ENCODE results near the gene KPNB1. TPM values are rescaled to one million over a fixed set of nuclear protein-coding genes. Genes with fewer than 3 reads are reported as not detected.

The KPNB1 gene
- total and polyA plus RNA-seq, 2 experiments from 2014 or later, result 274 to 599 TPM

GRCh38 chr17:47725446-47726111, 75.9 kb downstream of the KPNB1 start:
- Mint-ChIP-seq H3K27me3 (ENCODE audit: insufficient read depth, low read depth, poor library complexity) (peaks cover 20% of the 10 kb centered on the region), H3K36me3 (ENCODE audit: low read depth) (no peaks in the 10 kb centered on the region), H3K4me1 (peaks cover 20% of the 10 kb centered on the region), H3K4me3 (no peak overlapping the region), H3K27ac (no peak overlapping the region), H3K9me3 (no peaks in the 10 kb centered on the region)
- Histone ChIP-seq H3K27me3 (ENCODE audit: insufficient read depth) (peaks cover 34% of the 10 kb centered on the region), H3K9me2 (ENCODE audit: insufficient read depth) (no peaks in the 10 kb centered on the region), H3K27ac (ENCODE audit: low read depth) (no peak overlapping the region), H3F3A (replicated peaks; ENCODE audit: low read depth) (no peaks in the 10 kb centered on the region), H3K4me1 (ENCODE audit: insufficient read depth) (peaks cover 10% of the 10 kb centered on the region; the same call in 1 of the 2 replicates), H2AFZ (no peak overlapping the region), H3K4me2 (no peak overlapping the region), H3K4me3 (no peak overlapping the region), H4K20me1 (replicated peaks; ENCODE audit: insufficient read depth) (no peaks in the 10 kb centered on the region), H3K79me2 (replicated peaks; ENCODE audit: insufficient read depth) (no peaks in the 10 kb centered on the region), H3K36me3 (ENCODE audit: insufficient read depth) (no peaks in the 10 kb centered on the region)
- ATAC-seq (no peak), DNase-seq (ENCODE audit: low spot score) (no peak)
- TF ChIP-seq ZNF331 (CRISPR knock-in tag; IDR thresholded peaks at IDR 0.05; ENCODE audit: low read depth), result no peak
- TF ChIP-seq REST (IDR thresholded peaks at IDR 0.05; ENCODE audit: unreplicated experiment), result peak; percentile 62
- TF ChIP-seq, protein P1, sequence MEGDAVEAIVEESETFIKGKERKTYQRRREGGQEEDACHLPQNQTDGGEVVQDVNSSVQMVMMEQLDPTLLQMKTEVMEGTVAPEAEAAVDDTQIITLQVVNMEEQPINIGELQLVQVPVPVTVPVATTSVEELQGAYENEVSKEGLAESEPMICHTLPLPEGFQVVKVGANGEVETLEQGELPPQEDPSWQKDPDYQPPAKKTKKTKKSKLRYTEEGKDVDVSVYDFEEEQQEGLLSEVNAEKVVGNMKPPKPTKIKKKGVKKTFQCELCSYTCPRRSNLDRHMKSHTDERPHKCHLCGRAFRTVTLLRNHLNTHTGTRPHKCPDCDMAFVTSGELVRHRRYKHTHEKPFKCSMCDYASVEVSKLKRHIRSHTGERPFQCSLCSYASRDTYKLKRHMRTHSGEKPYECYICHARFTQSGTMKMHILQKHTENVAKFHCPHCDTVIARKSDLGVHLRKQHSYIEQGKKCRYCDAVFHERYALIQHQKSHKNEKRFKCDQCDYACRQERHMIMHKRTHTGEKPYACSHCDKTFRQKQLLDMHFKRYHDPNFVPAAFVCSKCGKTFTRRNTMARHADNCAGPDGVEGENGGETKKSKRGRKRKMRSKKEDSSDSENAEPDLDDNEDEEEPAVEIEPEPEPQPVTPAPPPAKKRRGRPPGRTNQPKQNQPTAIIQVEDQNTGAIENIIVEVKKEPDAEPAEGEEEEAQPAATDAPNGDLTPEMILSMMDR (conservative IDR thresholded peaks at IDR 0.05; ENCODE audit: low read depth in 2 of 2), result peak; percentile 13 to 43; a peak in 3 of 4 replicates

DNA sequence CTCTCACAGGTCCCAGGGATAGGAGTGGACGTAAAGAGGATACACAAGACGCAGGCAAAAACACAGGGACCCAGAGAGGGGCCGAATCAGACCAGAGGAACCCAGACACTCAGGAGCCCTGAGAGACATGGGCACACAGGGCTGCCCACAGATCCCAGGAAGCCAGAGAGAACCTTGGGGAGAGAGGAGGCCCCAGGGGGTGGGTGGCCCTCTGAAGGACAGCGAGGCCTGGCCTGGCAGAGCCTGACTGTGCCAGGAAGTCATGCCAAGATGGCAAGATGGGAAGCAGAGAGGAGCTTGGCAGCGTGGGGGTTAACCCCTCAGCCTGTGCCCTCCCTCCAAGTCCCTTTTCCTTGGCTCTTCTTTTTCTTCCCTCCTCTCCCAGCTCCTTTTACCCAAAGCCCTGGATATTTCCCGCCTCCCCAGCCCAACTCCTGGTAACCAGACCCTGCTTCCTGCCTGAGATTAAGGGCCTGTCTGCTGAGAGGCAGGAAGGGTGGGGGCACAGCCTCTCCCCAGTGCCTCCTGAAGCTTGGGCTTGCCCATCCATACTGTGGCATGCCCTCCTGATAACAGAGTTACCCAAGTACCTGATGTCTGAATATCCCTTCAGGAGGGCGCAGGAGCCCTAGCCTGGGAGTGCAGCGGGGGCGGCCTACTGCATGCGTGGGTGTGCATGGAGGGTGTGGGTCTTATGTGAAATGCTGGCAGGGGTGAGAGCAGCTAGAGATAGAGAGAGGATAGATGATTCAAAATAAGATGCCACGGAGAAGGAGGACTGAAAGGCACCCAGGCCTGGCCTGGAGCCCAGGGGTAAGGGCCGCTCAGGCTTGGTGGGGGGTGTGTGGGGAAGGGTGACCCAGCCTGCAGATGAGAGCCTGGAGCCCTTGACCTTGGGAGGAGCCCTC, 77.3 kb downstream of the KPNB1 start:
- Histone ChIP-seq H3F3A (replicated peaks; ENCODE audit: low read depth) (no peaks in the 10 kb centered on the region), H3K4me1 (ENCODE audit: insufficient read depth) (no peaks in the 10 kb centered on the region; the same call in 1 of the 2 replicates), H3K27me3 (ENCODE audit: insufficient read depth) (peaks cover 34% of the 10 kb centered on the region), H3K9me2 (ENCODE audit: insufficient read depth) (no peaks in the 10 kb centered on the region), H2AFZ (no peak overlapping the region), H3K27ac (ENCODE audit: low read depth) (no peak overlapping the region), H3K36me3 (ENCODE audit: insufficient read depth) (no peaks in the 10 kb centered on the region), H3K79me2 (replicated peaks; ENCODE audit: insufficient read depth) (no peaks in the 10 kb centered on the region), H3K4me3 (no peak overlapping the region), H4K20me1 (replicated peaks; ENCODE audit: insufficient read depth) (no peaks in the 10 kb centered on the region), H3K4me2 (no peak overlapping the region)
- Mint-ChIP-seq H3K27me3 (ENCODE audit: insufficient read depth, low read depth, poor library complexity) (peaks cover 26% of the 10 kb centered on the region), H3K36me3 (ENCODE audit: low read depth) (no peaks in the 10 kb centered on the region), H3K4me3 (no peak overlapping the region; the same call in 2 of the 3 replicates), H3K27ac (no peak overlapping the region), H3K9me3 (no peaks in the 10 kb centered on the region), H3K4me1 (peaks cover 13% of the 10 kb centered on the region)
- ATAC-seq, result peak; percentile 14; the same call in 1 of the 3 replicates
- DNase-seq (ENCODE audit: low spot score), result no peak
- no peak for TF ChIP-seq ZNF331 (CRISPR knock-in tag; IDR thresholded peaks at IDR 0.05; ENCODE audit: low read depth)
- TF ChIP-seq STAT1 (IDR thresholded peaks at IDR 0.05; ENCODE audit: unreplicated experiment), result no peak
- no peak for TF ChIP-seq REST (IDR thresholded peaks at IDR 0.05; ENCODE audit: unreplicated experiment)
- no peak for TF ChIP-seq JUNB (IDR thresholded peaks at IDR 0.05; ENCODE audit: unreplicated experiment)
- TF ChIP-seq EZH2phosphoT487 (IDR thresholded peaks at IDR 0.05; ENCODE audit: unreplicated experiment), result no peak
- TF ChIP-seq CREB1 (CRISPR knock-in tag; IDR thresholded peaks at IDR 0.05; ENCODE audit: low read depth), result no peak
- no peak for TF ChIP-seq ETS1 (IDR thresholded peaks at IDR 0.05)
- no peak for TF ChIP-seq ZNF114 (CRISPR knock-in tag; IDR thresholded peaks at IDR 0.05)
- no peak for TF ChIP-seq EZH2 (IDR thresholded peaks at IDR 0.05; ENCODE audit: low read depth, unreplicated experiment)
